Measurements from ENCODE around the gene BNIP5.
A peak's percentile ranks its signal among the peaks of the same experiment; 100 is the strongest.

DNA sequence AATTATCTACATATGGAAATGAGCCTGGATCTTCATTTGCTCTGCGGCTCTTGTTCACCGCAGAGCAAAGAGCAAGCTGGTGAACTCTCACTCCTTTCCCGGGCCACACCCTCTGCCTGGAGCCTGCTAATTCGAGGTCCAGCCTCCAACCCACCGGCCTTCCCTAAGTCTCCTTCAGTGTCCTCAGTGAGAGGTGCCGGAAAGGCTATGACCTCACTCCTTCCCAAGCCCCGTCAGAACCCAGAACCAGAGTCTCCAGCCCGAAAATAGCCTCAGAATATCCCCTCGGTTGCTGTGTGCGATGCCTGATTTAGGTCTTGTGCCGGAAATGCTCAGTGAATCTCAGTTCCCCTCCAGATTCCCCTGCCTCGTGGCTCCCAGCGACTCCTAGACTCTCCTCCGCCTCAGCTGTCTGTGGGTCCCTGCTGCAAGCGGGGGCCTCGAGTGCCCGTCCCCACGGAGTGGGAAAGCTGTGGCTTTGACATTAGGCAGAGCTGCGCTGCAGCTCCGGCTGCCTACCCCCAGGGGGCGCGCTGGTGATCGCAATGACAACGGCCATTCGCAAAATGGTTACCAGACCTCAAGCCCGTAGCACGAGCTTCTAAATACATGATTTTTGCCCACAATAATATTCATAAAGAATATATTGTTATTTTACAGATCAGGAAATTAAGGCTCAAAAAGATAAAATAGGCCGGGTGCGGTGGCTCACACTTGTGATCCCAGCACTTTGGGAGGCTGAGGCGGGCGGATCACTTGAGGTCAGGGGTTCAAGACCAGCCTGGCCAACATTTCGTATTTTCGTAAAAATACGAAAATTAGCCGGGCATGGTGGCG is 4.1 kb upstream of the BNIP5 start:
- TF ChIP-seq, protein P1, sequence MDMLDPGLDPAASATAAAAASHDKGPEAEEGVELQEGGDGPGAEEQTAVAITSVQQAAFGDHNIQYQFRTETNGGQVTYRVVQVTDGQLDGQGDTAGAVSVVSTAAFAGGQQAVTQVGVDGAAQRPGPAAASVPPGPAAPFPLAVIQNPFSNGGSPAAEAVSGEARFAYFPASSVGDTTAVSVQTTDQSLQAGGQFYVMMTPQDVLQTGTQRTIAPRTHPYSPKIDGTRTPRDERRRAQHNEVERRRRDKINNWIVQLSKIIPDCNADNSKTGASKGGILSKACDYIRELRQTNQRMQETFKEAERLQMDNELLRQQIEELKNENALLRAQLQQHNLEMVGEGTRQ (CRISPR knock-in tag; IDR thresholded peaks at IDR 0.05), result no peak
- TF ChIP-seq, protein P2, sequence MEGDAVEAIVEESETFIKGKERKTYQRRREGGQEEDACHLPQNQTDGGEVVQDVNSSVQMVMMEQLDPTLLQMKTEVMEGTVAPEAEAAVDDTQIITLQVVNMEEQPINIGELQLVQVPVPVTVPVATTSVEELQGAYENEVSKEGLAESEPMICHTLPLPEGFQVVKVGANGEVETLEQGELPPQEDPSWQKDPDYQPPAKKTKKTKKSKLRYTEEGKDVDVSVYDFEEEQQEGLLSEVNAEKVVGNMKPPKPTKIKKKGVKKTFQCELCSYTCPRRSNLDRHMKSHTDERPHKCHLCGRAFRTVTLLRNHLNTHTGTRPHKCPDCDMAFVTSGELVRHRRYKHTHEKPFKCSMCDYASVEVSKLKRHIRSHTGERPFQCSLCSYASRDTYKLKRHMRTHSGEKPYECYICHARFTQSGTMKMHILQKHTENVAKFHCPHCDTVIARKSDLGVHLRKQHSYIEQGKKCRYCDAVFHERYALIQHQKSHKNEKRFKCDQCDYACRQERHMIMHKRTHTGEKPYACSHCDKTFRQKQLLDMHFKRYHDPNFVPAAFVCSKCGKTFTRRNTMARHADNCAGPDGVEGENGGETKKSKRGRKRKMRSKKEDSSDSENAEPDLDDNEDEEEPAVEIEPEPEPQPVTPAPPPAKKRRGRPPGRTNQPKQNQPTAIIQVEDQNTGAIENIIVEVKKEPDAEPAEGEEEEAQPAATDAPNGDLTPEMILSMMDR (IDR thresholded peaks at IDR 0.05), result peak; percentile 93
